T-helper 1 cell treated with Interleukin-12 subunit alpha and Interleukin-12 subunit beta and Interleukin-4 antibody, amounts not matched to agents 30 ng/mL and 1 ng/mL, for 36 hours (primary cell): ENCODE data around the gene GBA2. TPM values are rescaled to one million over a fixed set of nuclear protein-coding genes. Genes with fewer than 3 reads are reported as not detected.

ENCODE experiments used
- intact Hi-C: fragments of 100-400 bp; cut with micrococcal nuclease; formaldehyde crosslinking; loops from one replicate; pipeline ENCODE4 v1.15.1; 2024
- total RNA-seq: library from RNA; stranded (reverse); gene quantifications from 2 replicates; pipeline ENCODE4 v1.2.3, GENCODE V29; 2022

Gene GBA2
- total RNA-seq, 1 donor from 2014 or later = 61.0 TPM

DNA sequence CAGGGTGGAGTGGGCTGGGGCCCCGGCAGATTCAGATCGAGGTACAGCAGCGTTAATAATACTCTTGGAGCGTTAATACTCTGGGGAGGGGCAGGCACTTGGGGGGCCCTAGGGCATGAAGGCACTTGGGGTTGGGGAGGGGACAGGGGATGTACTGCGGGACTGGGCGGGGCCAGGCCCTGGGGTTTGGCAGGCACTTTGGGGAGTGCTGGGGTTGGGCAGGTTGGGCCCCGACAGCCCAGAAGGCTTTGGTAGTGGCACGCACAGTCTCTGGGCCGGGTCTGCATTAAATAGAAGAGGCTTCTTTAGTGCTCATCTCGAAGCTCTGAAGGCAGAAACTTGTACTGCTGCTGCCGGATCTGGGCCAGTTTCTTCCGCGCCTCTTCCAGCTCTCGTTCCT is 51.5 kb downstream of the GBA2 start:
- intact Hi-C loops = no loop called here

DNA sequence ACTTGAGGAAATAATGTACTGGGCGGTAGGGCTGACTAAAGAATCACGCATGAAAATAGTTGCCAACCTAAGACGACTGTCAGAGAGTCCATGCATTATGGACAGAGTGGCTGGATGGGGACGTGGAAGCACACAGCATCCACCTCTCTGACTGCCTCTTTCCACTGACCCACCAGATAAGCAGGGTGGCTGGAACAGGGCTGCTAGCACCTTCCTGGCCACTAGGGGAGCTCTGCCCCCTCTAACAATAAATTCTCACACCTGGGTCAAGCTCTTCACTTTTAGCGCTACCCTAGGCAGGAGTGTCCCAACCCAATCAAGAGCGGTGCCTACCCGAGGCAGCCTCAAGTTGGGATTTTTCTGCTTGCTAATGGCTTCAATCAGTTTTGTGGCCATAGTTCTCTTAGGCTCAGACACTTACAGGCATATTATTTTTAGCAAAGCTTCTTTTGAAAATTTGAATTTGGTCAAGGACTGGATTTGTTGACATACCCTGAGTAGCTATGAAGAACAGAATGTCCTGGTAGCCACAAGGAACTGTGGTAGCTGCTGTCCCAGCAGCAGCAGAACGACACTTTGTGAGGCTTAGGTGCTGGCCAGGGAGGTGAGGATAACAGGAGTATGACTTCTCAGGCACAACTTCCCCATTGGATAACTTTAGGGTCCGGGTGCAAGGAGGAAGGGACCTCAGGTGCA is 52.4 kb downstream of the GBA2 start:
- intact Hi-C loops = loop anchor here (1.0 kb wide), 5 partner anchors 32 to 215 kb away; partner anchors contain the start of genes CCDC107 and RMRP

GRCh38 chr9:35695943-35696401 is 53.1 kb downstream of the GBA2 start:
- intact Hi-C loops = loop anchor here (1.0 kb wide), 5 partner anchors 32 to 215 kb away; partner anchors contain the start of genes CCDC107 and RMRP

DNA sequence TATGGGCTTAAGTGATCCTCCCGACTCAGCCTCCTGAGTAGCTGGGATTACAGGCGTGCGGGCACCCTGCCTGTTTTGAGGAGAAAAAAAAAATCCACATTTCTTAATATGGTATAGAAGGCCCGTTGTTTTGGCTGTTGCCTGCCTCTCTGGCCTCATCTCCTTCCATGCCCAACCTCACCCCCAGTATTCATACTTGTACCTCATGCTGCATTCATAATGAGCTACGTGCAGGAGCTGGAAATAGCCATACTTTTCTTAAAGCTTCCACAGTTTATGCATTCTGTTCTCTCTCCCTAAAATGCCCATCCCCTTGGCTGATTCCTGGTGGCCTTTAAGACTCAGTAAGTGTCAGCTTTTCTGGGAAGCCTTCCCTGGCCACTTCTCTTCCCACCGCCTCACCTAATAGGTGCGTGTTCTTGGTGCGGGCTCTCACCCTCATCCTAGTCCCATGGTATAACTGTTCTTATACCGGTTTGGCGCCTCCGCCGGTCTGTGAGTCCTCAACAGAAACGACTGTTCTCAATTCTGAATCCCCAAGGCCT is 57.2 kb downstream of the GBA2 start:
- intact Hi-C loops = no loop called here

DNA sequence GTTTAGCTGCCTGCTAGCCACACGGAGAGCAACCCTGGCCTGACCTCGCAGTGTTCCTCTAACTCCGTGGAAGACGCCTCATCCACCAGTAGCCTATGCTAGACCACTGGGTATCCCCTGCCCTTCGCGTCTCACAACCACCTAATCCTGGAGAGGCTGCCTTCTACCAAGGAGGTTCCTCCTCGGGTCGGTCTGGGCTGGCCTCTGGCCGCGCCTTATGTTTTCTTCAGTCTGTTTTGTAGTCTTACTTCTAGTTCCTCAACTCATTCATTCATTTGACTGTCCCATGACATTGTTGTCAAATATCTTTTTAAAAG is 57.7 kb downstream of the GBA2 start:
- intact Hi-C loops = no loop called here

DNA sequence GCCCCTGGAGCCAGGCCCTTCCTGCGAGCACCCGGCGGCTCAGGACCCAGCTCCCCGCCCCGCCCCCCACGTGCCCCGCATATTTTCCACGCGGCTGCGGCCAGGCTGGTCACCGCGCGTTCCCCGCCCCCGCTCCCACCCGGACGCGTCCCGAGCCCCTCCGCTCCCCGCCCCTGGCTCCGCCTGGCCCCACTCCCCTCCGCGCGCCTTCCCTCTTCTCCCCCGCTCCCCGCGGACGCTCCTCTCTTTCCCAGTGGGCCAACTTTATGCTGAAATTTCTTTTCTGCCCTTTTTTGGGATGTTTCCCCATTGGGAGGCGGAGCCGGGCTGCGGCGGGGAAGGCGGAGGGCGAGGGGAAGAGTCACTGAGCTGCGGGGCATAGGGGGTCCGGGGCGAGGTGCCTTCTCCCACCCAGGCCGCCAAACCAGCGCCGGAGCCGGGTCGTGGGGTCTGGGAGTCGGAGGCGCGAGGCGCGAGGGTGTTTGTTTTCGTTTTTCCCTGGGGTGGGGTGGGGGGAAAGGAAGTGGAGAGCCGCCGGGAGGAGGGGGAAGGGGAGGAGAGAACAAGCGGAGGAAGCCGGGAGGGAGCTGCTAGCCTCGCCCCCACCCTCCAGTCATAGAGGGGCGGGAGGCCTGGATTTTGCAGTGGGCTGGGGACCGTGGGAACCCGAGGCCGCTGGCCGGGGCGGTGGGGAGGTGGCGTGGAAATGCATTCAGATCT is 58.3 kb downstream of the GBA2 start:
- intact Hi-C loops = no loop called here

- intact Hi-C loops = no loop called here
These were observed 58.8 kb downstream of the GBA2 start for GRCh38 chr9:35690294-35690613.

DNA sequence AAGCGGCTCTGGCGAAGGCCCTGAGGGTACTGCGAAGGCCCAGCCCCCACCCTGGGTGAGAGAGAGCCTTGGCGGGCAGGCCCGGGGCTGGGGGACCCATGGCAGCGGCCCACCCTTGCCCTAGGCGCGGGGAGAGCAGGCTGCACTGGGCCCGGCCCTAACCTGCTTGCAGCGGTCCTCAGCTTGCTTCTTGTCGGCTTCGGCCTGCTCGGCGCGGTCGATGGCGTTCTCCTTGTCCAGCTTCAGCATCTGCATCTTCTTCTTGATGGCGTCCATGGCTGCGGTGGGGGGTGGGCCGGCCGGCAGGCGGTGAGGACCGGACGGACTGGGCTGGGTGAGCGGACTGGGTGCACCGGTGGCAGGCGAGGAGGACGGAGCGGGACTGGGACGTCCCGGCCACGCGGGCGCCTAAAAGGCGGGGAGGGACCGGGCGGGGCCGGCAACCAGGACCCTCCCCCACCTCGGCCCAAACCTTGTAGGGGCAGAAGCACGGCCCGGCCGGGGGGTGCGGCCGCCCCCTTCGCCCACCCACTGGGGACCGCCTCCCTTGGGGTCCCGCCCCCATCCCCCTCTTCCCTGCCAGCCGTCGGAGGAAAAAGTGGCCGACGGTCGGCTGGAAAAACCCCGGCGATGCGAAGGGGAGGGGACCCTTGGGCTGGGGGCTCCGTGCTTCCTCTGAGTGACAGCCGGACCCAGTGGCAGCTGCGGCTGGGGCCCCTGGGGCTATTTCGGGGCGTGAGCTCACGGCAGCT is 59.3 kb downstream of the GBA2 start, which contains the start of gene TPM2:
Gene TPM2 (minus strand): TSS at position 384 of the 752 bp plus-strand sequence. CDS start 108 bp downstream, at position 276.
- intact Hi-C loops = no loop called here

DNA sequence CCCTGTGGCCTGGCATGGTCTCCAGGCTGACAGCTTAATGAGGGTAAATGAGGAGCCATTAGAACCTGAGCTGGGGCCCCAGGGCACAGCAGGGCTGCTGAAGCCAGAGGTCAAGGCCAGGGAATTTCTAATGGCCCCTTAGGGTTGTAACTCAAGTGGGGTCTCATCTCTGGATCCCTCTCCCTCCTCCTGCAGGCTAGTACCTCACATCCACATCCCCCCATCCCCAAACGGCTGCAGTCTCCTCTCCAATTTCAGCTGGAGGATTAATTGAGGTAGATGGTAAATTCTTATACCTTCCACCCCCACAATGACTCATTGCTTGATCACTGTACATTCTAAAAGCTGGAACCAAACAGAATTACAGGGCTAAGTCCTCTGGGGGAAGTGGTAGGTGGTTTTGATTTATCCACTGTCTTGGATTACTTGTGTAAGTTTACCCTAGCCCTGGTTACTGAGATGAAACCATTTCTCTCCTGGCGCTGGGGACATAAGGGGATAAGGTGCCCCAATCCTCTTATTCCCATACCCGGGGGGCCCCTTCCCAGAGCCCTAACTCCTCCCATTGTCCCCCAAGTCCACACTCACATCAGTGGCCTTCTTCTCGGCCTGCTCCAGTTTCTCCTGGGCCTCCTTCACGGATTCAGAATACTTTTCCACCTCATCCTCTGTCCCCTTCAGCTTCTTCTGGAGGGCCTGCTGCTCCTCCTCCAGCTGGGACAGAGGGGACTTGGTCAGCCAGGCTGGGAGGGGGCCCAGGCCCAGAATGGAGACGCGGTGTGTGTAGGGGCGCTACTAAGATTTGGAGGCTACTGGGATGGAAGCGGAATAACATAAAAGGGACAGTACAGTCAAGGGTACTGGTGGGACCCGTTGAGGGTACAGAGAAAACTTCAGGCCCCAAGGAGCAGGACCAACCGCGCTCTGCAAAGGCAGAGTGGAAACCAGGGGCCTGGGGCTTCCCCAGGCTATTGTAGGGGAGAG is 60.2 kb downstream of the GBA2 start:
- intact Hi-C loops = loop anchor here (1.0 kb wide), 1 partner anchor 31 kb away; the partner anchor contains the start of genes CCDC107 and RMRP

DNA sequence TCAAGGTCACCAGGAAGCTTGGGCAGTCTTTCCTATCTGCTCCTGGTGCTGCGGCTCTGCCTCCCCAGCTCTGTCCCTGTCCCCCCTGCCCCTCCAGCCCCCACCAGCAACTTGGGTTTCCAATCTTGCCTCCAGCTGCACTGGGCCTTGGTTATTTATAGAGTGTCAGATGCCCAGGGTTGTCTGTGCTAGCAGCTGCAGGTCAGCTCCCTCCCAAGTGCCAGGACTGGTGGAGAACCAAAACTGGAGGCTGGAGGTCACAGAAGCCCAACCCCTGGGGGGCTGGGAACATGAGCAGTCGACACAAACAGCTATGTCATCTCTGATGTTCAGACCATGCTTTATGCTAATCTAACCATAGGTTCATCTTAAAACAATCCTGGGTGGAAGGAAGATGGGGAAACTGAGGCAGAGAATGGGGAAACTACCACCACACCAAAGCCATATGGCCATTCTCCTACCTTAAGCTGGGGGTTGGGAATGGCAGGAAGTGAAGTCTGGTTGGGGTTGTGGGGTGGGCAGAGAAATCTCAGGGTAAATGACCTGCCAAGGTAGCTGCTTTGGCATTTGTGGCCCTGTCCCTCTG is 61.0 kb downstream of the GBA2 start:
- intact Hi-C loops = loop anchor here (1.0 kb wide), 1 partner anchor 30 kb away; the partner anchor contains the start of genes CCDC107 and RMRP

DNA sequence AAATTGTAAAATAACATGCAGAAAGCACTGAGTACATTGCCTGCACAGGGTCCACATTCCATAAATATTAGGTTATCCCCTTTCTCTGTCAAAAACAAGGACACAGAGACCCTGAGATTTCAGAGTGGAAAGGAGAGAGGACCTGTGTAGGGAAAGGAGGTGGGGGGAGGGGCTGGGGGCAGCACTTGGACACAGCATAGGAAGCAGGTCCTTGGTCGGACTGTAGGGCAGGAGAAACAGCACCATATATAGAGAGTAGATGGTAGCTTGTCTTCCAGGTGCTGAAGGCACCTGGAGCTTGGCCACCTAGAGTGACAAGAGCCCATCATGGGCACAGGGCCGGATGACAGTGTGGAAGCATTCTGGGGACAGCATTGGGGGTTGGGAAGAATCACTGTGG is 61.7 kb downstream of the GBA2 start:
- intact Hi-C loops = no loop called here

Other genes starting within 250 kb of the GBA2 start
- gene TESK1, start 144.0 kb downstream of the GBA2 start, total RNA-seq = 32.6 and 37.1 TPM in 2 replicates
- 6.9 and 7.6 TPM in 2 replicates for gene CD72, start 130.8 kb downstream of the GBA2 start, total RNA-seq
- gene SIT1, start 98.3 kb downstream of the GBA2 start, total RNA-seq = 218 and 222 TPM in 2 replicates
- 4,811 and 5,239 TPM in 2 replicates for gene RMRP, start 91.2 kb downstream of the GBA2 start, total RNA-seq
- gene CCDC107, start 90.9 kb downstream of the GBA2 start, total RNA-seq = 29.0 and 32.1 TPM in 2 replicates
- gene ARHGEF39, start 84.0 kb downstream of the GBA2 start, total RNA-seq = 7.8 and 8.7 TPM in 2 replicates
- 0.15 TPM in 1 of 2 replicates, not detected in the other for gene CA9, start 75.3 kb downstream of the GBA2 start, total RNA-seq
- gene TPM2, start 59.3 kb downstream of the GBA2 start, total RNA-seq = 4.6 and 9.9 TPM in 2 replicates
- gene TLN1, start 17.0 kb downstream of the GBA2 start, total RNA-seq = 378 and 380 TPM in 2 replicates
- 22.9 and 24.0 TPM in 2 replicates for gene CREB3, start 16.6 kb downstream of the GBA2 start, total RNA-seq
- gene RGP1, start 59 bp upstream of the GBA2 start, total RNA-seq = 26.3 and 26.5 TPM in 2 replicates
- not detected in 2 replicates for gene MSMP, start 5.0 kb upstream of the GBA2 start, total RNA-seq
- 10.4 and 12.0 TPM in 2 replicates for gene NPR2, start 42.4 kb upstream of the GBA2 start, total RNA-seq
- gene SPAG8, start 63.0 kb upstream of the GBA2 start, total RNA-seq = 0.90 and 0.96 TPM in 2 replicates
- gene HINT2, start 65.8 kb upstream of the GBA2 start, total RNA-seq = 50.5 and 51.0 TPM in 2 replicates
- gene FAM221B, start 79.5 kb upstream of the GBA2 start, total RNA-seq = not detected in 2 replicates
- gene TMEM8B, start 80.0 kb upstream of the GBA2 start, total RNA-seq = 1.7 and 2.5 TPM in 2 replicates
- gene OR13J1, start 121.2 kb upstream of the GBA2 start, total RNA-seq = not detected in 2 replicates
- gene HRCT1, start 157.0 kb upstream of the GBA2 start, total RNA-seq = not detected in 2 replicates
- gene SPAAR, start 160.3 kb upstream of the GBA2 start, total RNA-seq = not detected in 2 replicates
- not detected in 2 replicates for gene OR2S2, start 208.9 kb upstream of the GBA2 start, total RNA-seq